COLO829 (cell line): ENCODE measurements around the gene HLA-DMB.
A peak's percentile ranks its signal among the peaks of the same experiment; 100 is the strongest.

ENCODE experiments used
- DNase-seq: peaks from one replicate; pipeline ENCODE4 v3.0.0; 2012; ENCODE audit warnings: low spot score

HLA-DMB gene

DNA sequence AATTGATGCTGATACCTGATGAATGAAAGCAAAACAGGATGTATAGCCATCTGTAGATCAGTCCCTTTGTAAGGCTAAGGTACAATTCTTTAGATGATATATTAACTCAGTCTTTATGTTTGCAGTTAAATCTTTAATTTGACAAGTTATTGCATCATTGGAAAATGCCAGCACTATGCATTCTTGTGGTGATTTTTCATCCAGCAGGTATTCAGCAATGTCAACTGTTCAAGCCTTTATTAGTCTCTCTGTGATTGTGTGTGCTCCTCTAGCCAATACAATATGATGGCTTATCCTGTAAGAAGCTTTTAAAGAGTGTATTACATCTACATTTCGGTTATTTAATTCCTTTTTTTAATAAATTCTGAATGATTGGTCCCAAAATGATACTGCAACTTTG, 34.3 kb downstream of the HLA-DMB start:
- no peak for DNase-seq

DNA sequence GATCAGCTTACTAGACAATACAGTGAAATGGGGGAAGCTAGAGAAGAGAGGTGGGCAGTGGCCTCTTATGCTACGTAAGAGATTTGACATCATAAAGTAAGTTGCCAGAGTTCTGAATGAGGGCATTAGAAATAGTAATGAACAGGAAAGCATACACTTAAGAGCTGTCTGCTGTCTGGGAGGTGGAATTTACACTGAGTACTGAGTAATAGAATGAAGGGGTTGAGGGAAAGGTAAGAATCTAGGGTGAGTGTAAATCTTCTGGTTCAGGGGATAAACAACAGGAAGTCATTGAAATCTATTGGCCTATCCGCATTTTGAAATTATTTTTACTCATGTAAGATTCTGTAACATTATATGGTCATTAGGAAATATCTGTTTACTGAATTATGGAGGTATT, 35.8 kb downstream of the HLA-DMB start:
- DNase-seq = no peak

DNA sequence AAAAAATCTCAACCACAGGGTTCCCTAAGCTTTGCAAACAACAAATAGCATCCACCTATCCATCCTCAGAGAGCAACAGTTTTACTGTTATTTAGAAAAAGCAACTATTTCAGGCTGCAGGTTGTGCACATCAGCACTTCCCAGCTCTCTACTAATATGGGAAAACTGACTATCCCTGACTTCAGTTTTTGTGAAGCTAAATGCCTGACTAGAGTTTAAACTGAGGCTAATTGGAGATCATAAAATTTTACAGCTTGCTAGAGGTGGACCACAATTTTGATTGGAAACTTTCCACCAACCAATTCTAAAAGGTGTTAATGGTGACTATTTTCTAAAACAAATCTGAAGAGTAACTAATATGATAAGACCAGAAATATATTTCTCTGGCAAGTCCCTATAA, 36.9 kb downstream of the HLA-DMB start:
- no peak for DNase-seq

DNA sequence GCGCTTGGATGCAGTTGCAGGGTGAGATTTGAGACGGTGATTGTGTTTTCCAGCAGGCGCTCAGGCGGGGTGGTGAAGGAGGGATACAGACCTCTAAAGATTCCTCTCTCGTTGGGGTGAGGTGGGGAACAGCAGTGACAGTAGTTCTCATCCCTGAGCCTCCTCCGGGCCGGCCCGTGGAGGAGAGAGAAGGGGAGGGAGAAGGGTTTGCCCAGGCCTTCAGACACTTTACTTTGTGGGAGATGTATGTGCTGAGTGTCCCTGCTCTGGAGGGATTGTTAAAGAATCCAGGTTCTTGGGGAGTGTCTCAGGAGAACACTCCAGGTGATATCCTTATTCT, 45.9 kb downstream of the HLA-DMB start:
- DNase-seq = no peak

DNA sequence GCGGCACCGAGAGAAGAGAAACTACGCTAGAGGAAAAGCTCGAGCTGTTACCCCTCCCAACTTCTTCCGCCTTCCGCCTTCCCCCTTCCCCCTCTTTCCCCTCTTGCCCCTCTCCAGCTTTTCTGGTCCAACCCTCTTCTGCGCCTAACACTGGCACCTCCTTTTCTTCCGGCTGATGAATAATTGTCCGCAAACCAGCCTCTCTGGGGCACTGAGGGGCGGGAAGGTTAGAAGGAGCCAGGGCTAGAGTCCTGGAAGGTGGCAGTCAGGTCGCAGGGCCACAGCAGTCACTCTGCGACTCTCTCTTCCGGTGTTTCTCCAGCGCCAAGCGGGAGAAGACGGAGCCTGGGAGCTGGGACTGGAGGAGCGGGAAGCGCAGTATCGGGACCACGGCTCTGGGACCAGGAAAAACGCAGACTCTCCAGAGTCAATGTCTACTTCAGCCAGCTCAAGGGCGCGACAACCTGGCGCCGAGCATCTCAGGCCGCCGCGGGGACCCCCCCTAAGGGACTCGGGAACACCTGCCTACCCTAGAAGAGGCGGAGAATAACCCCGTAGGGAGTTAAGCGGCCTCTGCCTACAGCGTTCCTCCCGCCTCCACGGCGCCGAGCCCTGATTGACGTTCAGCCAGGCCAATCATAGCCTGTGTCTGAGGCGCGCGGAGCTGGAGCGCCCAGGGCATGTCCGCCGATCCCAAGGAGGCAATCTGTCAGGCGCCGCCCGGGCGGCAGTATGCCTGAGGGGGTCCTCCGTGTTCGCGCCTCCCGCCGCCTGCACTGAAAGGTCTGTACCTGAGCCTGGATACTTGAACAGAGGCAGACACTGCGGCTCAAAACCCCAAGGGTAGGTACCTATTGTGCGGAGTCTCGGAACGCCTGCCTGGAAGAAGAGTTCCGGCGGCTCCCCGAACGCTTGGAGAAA, 46.5 kb downstream of the HLA-DMB start:
- DNase-seq = peak; percentile 98

DNA sequence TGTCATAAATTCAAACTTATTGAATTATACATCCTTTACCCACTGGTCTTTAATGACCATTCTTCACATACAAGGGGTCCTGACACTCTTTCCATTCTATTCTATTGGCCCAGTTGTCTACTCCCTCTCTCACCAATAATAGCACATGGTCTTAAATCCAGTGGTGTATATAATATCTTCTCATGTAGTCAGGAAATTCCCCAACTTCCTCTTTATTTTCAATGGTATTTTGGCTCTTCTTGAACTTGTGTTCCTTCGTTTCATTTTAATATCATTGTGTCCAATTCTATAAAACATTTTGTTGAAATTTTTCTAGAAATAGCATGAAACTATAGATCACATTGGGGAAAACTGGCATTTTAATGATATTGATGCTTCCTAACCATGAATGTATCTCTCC, 50.0 kb downstream of the HLA-DMB start:
- DNase-seq = no peak

DNA sequence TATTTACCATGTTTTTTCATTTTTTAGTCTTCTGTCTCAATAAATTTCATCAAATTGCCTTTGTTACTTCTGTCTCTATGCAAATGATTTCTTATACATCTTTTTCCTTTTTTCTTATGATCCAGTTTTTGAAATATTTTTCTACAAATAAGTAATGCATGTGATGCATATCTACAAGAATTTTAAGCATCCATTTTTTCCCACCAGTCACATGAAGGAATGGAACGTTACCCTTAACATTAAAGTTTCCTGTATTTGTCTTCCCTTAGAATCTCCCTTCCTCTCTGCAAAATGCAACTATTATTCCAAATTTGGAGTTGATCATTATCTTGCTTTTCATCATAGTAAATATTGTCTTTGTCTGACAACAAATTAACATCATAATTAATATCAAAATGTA, 51.3 kb downstream of the HLA-DMB start:
- DNase-seq = no peak

DNA sequence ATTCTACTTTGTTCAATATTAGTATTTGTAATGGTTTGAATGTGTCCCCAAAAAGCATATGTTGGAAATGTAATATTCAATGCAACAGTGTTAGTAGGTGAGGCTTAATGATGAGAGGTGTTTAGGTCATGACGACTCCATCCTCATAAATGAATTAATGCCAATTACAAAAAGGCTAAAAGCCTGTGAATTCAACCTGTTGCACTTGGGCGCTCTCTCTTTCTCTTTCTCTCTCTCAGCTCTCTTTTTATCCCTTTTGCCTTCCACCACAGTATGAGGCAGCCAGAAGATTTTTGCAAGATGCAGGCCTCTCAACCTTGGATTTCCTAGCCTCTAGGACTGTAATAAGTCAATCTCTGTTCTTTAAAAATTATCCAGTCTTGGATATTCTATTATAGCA, 52.3 kb downstream of the HLA-DMB start:
- no peak for DNase-seq

DNA sequence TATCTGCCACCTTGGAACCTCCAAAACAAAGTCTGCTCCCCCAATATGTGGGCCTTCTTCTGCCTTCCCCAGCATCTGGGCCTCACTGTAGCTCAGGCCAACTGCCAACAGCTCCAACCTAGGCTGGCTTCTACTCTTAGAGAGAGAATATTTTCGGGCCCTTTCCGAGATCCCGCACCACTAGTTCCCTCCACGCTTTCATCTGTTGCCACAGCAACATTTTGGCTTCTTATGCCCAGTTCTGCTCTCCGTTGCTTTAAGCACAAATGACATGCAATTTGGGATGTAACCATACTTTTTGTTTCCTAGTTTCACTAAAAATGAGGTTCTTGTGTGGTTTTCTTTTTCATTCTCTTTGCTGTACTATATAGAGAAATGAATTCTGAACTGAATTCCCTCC, 53.2 kb downstream of the HLA-DMB start:
- DNase-seq = no peak

DNA sequence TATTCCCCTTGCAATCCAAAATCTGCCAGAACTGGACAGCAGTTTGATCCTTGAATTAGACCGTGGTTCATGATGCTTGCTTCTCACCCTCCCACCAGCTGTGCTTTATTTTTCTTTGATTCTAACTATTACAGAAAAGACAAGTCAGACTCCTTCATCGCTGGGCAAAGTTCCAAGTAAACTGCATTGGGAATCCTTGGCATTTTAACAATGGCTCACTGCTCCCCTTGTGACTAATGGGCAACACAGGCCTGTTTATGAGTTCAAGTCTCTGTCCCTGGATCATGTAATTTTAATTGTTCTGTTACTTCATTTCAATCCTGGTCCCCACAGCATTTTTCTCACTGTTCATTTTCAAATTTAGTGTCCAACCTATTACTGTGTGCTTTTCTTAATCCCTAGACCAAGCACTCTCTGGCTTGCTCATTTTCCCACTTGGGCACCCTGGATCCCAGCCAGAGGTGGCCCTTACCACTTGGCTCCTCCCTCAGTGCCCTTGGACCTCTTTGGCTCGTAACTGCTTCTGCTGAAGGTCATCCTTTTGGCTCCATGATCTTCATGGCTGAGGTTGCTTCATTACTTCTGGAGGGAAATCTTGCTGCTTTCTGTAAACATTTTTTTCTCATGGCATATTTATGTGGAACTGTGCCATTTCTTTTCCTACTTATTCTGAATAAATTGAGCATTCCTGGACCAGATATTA, 54.0 kb downstream of the HLA-DMB start:
- DNase-seq = peak; percentile 87

DNA sequence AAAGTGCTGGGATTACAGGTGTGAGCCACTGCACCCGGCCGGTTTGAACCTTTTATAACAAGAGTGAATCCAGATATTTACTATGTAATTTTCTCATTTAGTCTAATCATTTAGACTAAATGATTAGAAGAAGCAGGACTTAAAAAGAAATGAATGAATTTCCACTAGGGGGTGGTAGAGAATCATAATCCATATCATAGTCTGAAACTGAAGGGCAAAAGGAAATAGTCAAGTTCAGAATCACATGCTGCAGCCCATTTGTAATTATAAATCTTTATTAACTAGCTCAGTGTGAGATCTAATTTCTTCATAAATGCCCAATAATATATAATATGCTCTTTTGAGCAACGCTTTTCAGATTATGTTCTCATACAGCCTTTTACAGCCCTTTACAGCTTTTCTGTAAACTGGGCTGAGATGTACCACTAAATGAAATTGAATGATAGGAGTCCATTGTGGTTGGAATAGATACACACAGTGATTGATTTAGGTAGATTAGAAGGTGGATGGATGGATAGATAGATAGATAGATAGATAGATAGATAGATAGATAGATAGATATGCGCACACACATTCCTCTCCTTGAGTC, 55.0 kb downstream of the HLA-DMB start:
- DNase-seq = peak; percentile 87
